Epithelial cell of proximal tubule (primary cell): ENCODE data around the gene CALML5. TPM values are rescaled to one million over a fixed set of nuclear protein-coding genes. Genes with fewer than 3 reads are reported as not detected.

ENCODE experiments used
- DNase-seq: peaks from one replicate; pipeline ENCODE4 v3.0.0-alpha.2; 2011; ENCODE audit warnings: low read depth
- H3K4me3 ChIP-seq: 2 replicates; pipeline ENCODE4 v1.5.1; 2011; ENCODE audit warnings: low read depth, mild to moderate bottlenecking, low read length
- CTCF ChIP-seq: conservative IDR thresholded peaks from 2 replicates; pipeline ENCODE4 v1.5.1; 2012; ENCODE audit warnings: low read depth, mild to moderate bottlenecking, low read length
- total RNA-seq: library from RNA; depleted of rRNA; stranded (reverse); fragments of >200 nt; gene quantifications from 2 replicates; pipeline ENCODE4 v1.2.3, GENCODE V29; 2015

Gene CALML5
- total RNA-seq, 1 donor from 2014 or later: not detected

DNA sequence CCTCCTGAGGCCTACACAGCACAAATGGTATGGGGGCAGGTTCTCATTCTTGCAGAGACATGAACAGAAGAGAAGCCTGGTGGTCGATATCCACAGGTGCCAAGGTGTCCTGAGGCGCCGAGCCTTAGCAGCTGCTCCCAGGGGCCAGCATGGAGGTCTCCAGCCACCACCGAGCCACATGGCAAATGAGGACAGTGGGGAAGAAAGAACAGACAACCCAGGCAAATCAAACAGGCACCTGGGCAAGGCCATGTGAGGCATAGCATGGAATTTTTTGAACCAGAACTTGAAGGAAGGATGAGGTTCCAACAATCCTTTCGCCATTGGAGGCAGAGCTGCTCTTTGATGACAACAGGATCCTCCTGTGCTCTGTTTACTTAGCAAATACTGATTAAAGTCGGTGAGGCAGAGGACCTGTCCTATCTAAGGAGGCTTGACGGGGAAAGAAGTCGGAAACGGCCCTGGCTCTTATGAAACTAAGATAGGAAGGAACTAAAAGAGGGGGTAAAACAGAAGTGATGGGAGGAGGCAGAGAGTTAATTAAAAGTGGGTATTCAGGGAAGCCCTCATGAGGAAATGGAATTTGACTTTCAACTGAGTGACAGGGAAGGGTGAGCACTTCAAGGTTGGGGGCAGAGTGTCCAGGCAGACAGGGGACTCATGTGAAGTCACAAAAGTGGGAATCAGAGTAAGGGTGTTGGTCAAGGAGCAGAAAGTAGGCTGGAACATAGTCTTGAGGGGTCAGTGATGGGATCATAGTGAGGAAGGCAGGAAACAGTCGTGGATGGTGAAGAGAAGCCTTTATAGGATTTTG is 16.8 kb upstream of the CALML5 start:
- no peak for DNase-seq

DNA sequence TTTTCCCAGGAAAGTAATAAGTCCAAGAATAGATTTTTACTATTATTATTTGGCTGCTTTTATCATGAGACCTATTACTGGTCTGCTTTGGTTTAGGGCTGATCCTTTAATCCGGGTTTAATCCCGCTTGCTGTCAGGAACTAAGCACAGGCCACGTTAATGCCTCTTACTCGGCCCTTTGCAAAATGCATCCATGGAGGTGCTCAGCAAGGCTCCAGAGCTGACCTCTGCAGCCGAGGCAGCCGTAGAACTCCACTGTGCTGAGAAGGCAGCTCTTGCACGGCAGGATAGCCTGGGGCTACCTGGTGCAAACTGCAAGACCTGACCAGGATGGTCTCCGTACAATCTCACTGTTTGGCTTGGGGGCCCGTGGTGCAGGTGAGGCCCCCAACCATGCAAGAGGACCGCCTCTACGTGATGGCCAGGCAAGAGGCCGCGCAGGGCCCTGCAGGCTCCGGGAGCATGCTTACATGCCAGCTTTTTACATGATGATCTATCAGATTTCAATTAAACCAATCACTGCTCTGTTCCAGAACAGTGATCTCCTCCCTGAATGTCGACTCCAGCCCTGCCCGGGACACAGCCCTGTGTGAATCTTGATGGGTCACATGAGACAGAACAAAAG is 15.0 kb upstream of the CALML5 start:
- H3K4me3 ChIP-seq: no peak overlapping the region
- no peak for DNase-seq
- TF ChIP-seq CTCF: no peak

More for the DNA sequence above, 16.8 kb upstream of the CALML5 start:
- TF ChIP-seq CTCF: no peak
- H3K4me3 ChIP-seq: no peak overlapping the region

DNA sequence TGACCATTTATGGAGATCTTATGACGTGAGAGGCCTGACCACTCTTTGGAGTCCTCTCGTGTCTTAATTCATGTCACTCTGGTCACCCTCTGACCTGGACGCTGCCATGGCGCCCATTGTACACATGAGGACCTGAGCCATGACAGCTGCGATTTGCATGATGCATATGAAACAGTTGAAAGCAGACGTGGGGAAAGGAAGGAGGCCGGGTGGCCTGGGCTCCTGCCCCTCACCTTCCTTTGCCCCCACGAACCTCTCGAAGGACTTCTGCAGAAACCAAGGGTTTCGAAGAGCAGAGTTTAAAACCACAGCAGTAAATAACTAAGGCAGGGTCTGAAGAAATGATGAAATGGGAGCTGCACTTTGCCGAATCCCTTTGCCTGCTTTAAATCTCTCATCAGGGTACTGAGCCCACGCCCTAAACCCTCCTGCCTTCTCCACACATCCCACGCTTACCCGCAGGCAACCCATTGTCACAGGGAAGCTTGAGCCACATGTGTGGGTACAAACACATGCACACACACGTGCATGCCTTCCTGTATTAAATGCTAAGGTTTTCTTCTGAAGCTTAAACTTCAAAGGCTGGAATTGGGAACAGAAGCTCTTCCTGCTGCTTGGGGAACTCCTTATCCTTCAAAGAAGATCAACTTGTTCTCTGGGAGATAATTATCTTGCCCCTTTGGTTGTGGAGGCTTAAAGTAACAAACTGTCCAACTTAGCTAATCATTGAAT is 13.7 kb upstream of the CALML5 start:
- no peak for DNase-seq
- no peak overlapping the region for H3K4me3 ChIP-seq
- TF ChIP-seq CTCF: no peak

DNA sequence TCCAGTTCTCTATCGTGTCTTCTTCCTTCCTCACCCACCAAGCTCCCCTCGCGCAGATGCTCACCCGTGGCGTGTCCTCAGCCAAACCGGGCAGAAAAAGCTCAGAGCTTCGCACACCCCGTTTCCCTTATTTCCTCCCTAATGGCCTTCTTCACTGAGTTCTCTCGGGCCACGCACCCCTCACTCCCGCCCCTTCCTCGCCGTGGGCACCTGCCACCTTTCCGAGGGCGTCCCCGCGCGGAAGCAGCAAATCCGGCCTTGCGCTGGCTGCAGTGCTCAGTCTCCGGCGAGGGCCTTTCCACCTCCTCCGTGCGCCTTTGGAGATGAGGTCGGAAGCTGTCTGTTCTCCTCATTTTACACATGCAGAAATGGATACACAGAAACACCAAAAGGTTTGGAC is 13.0 kb upstream of the CALML5 start:
- TF ChIP-seq CTCF: no peak
- DNase-seq: no peak
- H3K4me3 ChIP-seq: no peak overlapping the region

GRCh38 chr10:5511885-5512280 is 12.5 kb upstream of the CALML5 start:
- no peak for DNase-seq
- no peak for TF ChIP-seq CTCF
- no peak overlapping the region for H3K4me3 ChIP-seq

DNA sequence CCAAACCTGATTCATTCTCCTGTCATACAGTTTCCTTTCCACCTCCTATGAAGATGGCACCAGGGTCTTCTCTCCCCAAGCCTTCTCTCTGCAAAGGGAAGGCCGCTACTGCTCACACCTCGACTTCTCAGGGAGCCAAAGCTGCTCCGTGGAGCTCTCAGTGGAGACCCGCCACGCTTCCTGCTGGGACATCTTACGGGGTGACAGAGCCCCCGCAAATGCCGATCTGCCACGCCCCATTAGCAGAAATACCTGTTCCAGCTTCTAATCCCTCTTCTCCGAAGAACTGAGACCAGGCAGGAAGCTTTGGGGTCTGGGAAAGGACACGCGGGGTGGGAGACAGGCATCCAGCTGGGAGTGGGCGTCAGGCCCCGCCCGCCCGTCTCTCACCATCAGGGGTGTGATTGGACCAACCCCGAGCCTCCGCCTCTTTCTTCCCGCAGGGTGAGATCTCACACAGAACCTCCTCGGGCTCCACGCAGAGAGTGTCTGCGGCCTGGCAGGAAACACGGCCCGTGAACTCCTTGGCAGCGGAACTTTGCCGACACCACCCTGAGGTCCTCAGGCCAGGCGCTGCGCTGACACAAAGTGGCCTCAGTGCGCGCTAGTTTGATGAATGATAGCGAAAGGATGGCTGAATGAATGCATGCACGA is 12.0 kb upstream of the CALML5 start:
- DNase-seq: no peak
- H3K4me3 ChIP-seq: no peak overlapping the region
- TF ChIP-seq CTCF: no peak
